Measurements from ENCODE around the gene PCYOX1L. TPM values are rescaled to one million over a fixed set of nuclear protein-coding genes. Genes with fewer than 3 reads are reported as not detected.

The PCYOX1L gene
- total RNA-seq, 2 experiments from 2014 or later = 21.8 to 24.0 TPM

DNA sequence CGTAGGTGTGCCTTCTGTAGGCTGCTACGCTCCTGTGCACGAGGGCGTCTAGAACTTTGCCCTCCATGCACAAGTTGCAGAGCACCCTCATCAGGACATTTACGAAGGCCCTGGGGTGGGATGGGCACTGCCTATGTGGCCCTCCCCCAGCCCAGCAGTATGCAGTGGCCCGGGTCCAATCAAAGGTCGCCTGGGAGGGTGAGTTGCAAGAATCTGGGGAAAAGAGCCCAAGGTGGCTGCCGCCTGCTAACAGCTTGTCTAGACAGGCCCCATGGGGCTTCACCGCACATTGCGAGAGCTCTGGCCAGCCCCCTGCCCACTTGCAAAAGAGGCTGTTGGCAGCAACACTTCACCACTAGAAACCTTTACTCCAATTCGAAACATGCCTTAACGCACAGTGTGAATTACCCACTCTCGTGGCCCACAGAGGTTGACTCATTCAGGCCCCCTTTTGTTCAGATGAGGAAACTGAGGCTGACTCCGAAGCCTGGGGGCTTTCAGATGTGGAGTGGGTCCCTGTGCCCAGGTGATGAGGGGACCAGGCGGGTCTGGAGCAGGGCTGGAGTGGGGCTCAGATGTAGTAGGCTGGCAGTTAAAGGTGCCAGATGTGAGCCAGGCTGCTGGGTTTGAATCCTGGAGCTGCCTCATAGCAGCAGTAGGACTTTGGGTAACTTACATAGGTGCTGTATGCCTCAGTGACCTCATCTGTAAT, 53.0 kb downstream of the PCYOX1L start:
- no peak for DNase-seq
- intact Hi-C loops (cut with micrococcal nuclease) = no loop called here
- Mint-ChIP-seq H3K9me3 (no peaks in the 10 kb centered on the region), H3K4me1 (ENCODE audit: low read depth) (no peaks in the 10 kb centered on the region), H3K4me3 (no peak overlapping the region), H3K36me3 (no peaks in the 10 kb centered on the region), H3K27ac (no peak overlapping the region), H3K27me3 (no peaks in the 10 kb centered on the region)
- ChIA-PET CTCF (no interaction called here), POLR2A (no interaction called here)

DNA sequence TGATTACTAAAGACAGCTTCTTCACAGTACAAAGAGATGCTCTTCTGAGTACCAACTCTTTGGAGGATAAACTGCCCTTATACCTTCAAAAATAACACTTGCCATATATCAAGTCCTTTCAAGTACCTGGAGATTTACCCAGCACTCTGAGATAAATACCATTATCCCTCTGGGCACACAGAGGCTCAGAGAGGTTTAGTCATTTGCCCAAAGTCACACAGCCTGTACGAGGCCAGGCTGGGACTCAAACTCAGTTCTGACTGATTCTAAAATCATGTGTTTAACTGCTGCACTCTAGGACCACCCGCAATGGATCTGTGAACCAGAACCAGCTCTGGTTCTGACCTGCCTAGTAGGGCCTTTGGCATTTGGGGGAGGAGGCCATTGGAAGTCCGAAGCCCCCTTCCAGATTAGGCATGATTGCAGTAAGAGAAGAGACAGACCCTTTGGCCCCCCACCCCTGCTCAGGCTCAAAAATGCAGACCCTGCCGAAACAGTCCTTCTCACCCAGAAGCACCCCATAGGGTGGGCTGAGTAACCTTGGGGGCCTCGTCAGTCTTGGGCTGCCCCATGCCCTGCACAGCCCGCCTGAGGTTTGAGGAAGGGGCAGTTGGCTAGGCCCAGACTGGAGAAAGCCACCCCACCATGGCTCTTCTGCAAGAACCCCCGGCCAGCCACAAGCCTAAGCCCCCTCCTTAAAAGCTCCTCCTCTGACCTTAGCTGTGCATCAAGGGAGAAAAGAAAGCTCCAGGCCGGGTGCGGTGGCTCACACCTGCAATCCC, 54.1 kb downstream of the PCYOX1L start:
- Mint-ChIP-seq H3K9me3 (no peaks in the 10 kb centered on the region), H3K36me3 (no peaks in the 10 kb centered on the region), H3K27me3 (no peaks in the 10 kb centered on the region), H3K4me3 (no peak overlapping the region), H3K4me1 (ENCODE audit: low read depth) (no peaks in the 10 kb centered on the region), H3K27ac (no peak overlapping the region)
- ChIA-PET POLR2A (no interaction called here), CTCF (interaction anchor here (1.0 kb wide), 1 partner anchor 31 kb away, joined by 3 read pairs; no protein-coding TSS in a partner anchor)
- no peak for DNase-seq
- intact Hi-C loops (cut with micrococcal nuclease) = no loop called here

DNA sequence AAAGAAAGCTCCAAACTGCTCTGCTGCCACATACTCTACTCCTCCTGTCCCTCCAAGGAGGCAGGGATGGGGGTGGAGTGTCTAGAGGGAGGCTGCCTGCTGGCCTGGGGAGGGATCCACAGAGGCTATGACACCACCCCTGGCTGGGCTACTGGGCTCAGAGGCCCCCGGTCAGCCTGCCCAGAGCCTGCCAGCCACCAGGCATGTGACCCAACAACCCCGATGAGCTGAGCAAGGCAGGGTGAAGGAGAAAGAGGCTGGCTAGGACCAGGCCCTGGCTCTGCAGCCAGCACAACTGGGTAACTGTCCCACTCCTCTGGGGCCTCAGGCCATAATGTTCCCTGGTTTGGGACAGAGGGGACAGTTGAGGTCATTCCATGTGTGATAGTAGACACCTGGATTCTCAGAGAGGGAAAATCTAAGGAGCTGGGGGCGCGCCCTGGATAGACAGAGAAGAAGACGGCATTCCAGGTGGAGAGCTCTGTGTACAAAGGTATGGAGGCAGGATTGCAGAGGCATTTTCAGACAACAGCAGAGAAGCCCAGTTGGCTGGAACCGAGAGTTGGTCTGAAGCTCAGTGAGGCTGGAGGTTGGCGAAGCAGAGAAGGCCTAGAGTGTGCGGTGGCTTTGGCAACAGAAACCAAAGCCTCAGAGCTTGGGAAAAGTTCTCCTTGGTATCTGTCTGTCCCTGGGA, 55.1 kb downstream of the PCYOX1L start:
- intact Hi-C loops (cut with micrococcal nuclease) = no loop called here
- Mint-ChIP-seq H3K4me1 (ENCODE audit: low read depth) (no peaks in the 10 kb centered on the region), H3K4me3 (no peak overlapping the region), H3K27me3 (peaks cover 2% of the 10 kb centered on the region), H3K36me3 (no peaks in the 10 kb centered on the region), H3K9me3 (no peaks in the 10 kb centered on the region), H3K27ac (no peak overlapping the region)
- no peak for DNase-seq
- POLR2A ChIA-PET = no interaction called here
- CTCF ChIA-PET = interaction anchor here (1.0 to 1.4 kb wide), 4 partner anchors 12 to 95 kb away, joined by 3 to 5 read pairs (median 4); no protein-coding TSS in a partner anchor

DNA sequence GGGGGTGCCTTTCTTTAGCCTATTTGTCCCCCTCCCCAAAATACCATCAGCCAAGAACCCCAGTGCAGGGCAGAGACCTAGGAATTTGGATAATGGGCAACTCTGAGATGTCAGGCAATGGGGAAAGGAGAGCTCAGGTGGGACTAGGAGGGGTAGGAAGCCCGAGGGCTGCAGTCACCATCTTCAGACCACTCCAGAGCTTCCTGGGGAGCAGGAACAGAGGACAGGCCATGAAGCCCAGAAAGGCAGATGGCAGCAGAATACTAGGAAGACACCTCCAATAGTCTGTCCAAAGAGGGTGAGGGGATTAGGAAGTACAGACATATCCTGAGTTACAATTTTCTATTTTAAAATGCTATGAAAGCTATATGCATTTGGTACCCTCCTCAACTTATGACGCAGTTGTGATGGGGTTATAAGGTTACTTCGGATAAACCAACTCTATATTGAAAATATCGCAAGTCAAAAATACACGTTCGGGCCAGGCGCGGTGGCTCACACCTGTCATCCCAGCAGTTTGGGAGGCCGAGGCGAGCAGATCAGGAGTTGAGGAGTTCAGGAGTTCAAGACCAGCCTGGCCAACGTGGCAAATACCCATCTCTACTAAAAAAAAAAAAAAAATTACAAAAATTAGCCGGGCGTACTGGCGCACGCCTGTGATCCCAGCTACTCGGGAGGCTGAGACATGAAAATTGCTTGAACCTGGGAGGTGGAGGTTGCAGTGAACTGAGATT, 55.8 kb downstream of the PCYOX1L start:
- peaks cover 2% of the 10 kb centered on the region for H3K27me3 Mint-ChIP-seq
- no peak overlapping the region for H3K27ac Mint-ChIP-seq

DNA sequence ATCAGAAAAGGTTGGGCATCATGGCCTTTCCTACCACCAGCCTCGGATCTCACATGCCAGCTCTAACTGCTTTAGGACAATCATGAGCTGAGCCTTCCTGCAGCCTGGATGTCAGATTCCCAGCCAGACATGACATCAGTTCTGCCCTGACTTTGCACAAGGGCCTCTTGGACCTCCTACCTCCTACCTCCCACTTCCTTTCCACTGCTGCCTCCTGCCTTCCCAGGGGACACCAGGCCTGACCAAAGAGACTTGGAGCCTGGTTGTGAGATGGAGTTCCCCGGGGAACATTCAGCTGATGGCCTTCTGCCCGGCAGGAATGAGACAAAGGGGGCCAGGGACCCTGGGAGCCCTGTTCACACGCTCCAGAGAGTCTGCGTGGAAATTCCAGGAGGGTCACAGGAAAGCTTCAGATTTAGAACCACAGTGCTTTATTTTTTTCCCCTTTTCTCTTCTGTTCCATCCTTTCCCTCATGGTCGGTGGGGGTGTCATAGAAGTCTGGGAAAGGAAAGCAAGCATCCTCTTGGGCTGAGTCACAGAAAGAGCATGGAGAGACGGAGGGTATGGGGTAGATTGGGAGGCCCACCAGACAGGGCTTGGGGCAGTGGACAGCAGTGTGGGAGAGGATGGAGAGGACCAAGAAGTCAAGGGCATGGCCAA, 56.7 kb downstream of the PCYOX1L start:
- Mint-ChIP-seq H3K4me1 (ENCODE audit: low read depth) (no peaks in the 10 kb centered on the region), H3K36me3 (no peaks in the 10 kb centered on the region), H3K9me3 (no peaks in the 10 kb centered on the region), H3K27me3 (peaks cover 2% of the 10 kb centered on the region), H3K27ac (no peak overlapping the region), H3K4me3 (no peak overlapping the region)
- intact Hi-C loops (cut with micrococcal nuclease) = no loop called here
- no peak for DNase-seq
- ChIA-PET POLR2A (no interaction called here), CTCF (interaction anchor here (1.2 kb wide), 1 partner anchor 14 kb away, joined by 3 read pairs; no protein-coding TSS in a partner anchor)

More for the DNA sequence above, 55.8 kb downstream of the PCYOX1L start:
- DNase-seq = no peak
- Mint-ChIP-seq H3K9me3 (no peaks in the 10 kb centered on the region), H3K36me3 (no peaks in the 10 kb centered on the region), H3K4me3 (no peak overlapping the region), H3K4me1 (ENCODE audit: low read depth) (no peaks in the 10 kb centered on the region)
- ChIA-PET CTCF (interaction anchor here (1.0 to 1.4 kb wide), 4 partner anchors 13 to 96 kb away, joined by 3 to 5 read pairs (median 4); no protein-coding TSS in a partner anchor), POLR2A (no interaction called here)
- intact Hi-C loops (cut with micrococcal nuclease) = no loop called here

DNA sequence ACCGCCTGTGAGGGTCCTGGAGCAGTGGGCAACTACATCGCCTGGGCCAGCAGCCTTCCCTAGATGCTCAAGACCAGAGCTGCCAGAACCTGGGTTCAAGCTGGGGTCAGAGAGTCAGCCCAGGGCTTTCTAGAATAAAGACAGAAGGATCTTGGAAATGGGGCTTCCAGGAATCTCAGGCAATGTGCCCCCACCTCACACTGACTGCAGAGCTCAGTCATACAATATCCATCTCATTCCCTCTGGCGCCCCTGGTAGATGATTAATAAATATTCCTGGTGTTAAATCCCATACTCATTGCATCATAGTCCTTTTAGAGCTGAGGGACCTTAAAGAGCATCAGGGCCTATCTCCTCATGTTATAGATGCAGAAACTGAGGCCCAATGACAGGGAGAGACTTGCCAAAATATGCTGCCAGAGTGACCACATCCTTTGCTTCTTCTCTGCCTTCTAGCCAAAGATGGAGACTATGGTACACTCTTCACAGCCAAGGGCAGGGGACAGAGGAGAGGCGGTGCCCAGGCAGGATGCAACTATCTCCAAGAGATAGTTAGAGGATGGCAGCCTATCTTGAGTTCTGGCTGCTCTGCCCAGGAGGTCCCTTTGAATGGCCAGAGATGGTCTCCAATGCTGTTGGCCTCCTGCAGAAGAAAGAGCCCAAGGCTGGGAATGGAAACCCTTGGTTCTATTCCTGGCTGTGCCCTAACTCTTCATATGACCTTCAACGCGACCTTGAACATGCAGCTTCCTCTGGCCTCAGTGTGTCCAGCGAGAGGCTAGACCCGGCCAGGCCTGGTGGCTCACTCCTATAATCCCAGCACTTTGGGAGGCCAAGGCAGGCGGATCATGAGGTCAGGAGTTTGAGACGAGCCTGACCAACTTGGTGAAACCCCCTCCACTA, 57.5 kb downstream of the PCYOX1L start:
- CTCF ChIA-PET = interaction anchor here (0.9 to 1.5 kb wide), 2 partner anchors 19 to 44 kb away, joined by 3 to 4 read pairs; no protein-coding TSS in a partner anchor
- Mint-ChIP-seq H3K4me3 (no peak overlapping the region), H3K27me3 (peaks cover 2% of the 10 kb centered on the region), H3K4me1 (ENCODE audit: low read depth) (no peaks in the 10 kb centered on the region), H3K27ac (no peak overlapping the region), H3K9me3 (no peaks in the 10 kb centered on the region), H3K36me3 (no peaks in the 10 kb centered on the region)
- intact Hi-C loops (cut with micrococcal nuclease) = no loop called here
- DNase-seq = no peak
- POLR2A ChIA-PET = no interaction called here

DNA sequence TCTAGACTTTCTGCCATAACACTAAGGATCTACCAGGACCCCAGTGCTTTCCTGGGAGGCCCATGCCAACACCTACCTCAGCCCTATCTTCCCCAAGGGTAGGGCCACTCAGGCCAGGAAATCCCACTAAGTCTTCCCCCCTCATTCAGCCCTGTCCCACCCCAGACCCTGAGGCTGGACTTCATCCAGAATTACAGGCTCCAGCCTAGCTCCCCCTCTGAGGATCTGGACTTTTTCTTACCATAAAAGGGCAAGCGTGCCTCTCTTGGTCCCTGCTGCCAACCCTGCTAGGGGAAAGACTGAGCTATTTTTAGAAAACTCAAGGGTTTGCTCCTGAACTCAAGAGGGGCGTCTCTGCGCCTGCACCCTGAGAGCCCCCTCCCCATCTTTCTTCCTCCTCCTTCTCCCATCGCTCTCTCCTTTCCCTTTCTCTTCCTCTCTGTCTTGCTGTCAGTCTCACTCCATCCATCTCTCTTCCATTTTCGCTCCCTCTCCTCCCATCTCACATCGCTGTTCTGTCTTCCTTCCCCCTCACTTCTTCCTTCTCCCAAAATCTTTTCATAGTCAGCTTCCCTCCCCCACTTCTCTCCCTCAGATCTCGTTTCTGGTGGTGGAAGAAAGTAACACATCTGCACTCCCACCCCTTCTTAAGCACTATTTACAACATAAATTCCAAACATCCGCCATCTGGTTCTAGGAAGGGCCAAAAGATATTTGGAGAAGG, 59.3 kb downstream of the PCYOX1L start:
- Mint-ChIP-seq H3K4me3 (no peak overlapping the region), H3K4me1 (ENCODE audit: low read depth) (no peaks in the 10 kb centered on the region), H3K9me3 (no peaks in the 10 kb centered on the region), H3K27ac (no peak overlapping the region), H3K27me3 (peaks cover 2% of the 10 kb centered on the region), H3K36me3 (no peaks in the 10 kb centered on the region)
- no peak for DNase-seq
- POLR2A ChIA-PET = no interaction called here
- intact Hi-C loops (cut with micrococcal nuclease) = no loop called here
- CTCF ChIA-PET = interaction anchor here (1.3 to 1.5 kb wide), 2 partner anchors 35 to 46 kb away, joined by 3 read pairs; no protein-coding TSS in a partner anchor

DNA sequence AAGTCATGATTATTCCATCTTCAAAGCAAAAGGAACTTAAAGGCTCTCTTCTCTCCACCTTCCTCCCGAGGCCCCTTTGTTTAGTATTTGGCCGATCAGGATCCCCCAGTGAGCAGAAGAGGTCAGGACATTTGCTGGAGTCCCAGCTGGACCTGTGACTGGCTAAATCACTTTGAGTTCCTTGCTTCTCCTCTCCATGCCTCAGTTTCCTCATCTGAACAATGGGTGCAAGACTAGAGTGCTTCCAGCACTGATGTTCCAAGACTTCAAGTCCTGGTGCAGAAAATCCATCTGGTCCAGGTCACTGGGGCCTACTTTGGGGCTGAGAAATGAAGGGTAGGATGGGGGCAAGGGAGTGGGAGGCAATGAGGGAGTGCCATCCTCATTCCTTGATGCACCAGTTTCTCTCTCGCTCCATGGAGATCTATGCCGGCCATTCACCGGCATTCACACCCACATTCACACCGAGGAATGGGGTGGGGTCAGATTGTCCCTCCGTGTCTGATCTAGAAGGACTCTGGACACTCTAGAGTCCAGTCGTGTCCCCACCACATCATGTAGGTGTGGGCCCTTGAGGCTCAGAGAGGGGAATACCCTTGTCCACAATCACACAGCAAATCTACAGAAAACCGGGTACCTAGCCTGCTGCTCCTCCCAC, 60.0 kb downstream of the PCYOX1L start:
- Mint-ChIP-seq H3K9me3 (no peaks in the 10 kb centered on the region), H3K4me3 (no peak overlapping the region), H3K27me3 (peaks cover 2% of the 10 kb centered on the region), H3K36me3 (no peaks in the 10 kb centered on the region), H3K27ac (no peak overlapping the region), H3K4me1 (ENCODE audit: low read depth) (no peaks in the 10 kb centered on the region)
- no peak for DNase-seq
- intact Hi-C loops (cut with micrococcal nuclease) = no loop called here
- ChIA-PET CTCF (no interaction called here), POLR2A (no interaction called here)

DNA sequence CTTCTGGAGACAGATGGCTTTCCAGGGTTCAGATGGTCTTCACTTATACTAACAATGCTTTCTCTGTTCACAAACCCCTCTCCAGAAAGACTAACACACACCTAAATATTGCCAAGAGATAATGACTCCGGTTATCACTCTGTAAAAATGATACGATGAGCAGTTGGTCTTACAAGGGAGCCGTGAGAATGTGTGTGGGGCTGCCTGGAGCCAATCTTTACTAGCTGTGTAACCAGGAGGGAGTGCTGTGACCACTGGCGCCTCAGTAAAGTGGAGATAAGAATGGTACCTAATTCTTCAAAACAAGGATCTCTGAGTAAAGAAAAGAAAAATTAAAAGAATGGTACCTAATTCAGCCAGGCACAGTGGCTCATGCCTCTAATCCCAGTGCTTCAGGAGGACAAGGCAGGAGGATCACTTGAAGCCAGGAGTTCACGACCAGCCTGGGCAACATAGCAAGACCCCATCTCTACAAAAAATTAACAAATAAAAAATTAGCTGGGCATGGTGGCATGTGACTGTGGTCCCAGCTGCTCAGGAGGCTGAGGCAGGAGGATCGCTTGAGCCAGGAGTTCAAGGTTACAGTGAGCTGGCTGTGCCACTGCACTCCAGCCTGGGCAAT, 61.2 kb downstream of the PCYOX1L start:
- intact Hi-C loops (cut with micrococcal nuclease) = no loop called here
- ChIA-PET CTCF (interaction anchor here (0.6 to 4.0 kb wide), 4 partner anchors 15 to 47 kb away, joined by 3 to 17 read pairs (median 4); no protein-coding TSS in a partner anchor), POLR2A (no interaction called here)

More for the DNA sequence above, 61.2 kb downstream of the PCYOX1L start:
- no peaks in the 10 kb centered on the region for H3K36me3 Mint-ChIP-seq
- no peak for DNase-seq
- H3K27ac Mint-ChIP-seq = no peak overlapping the region
- no peak overlapping the region for H3K4me3 Mint-ChIP-seq
- H3K27me3 Mint-ChIP-seq = peaks cover 2% of the 10 kb centered on the region
- no peaks in the 10 kb centered on the region for H3K9me3 Mint-ChIP-seq
- no peaks in the 10 kb centered on the region for H3K4me1 Mint-ChIP-seq (ENCODE audit: low read depth)
